ENCODE results near the gene AP2B1.
"Not testable (repeated sequence)": the region's sequence is repeated elsewhere in the genome, so short reads cannot be mapped to it uniquely, and the experiment has no call there.

The AP2B1 gene

GRCh38 chr17:35578197-35578928, 8.8 kb upstream of the AP2B1 start, which contains the start of gene PEX12:
Gene PEX12, minus strand, starts transcription at chr17:35578571. Its CDS starts 550 bp downstream, at chr17:35578021.
- peak; percentile 92 for DNase-seq

- no peak for DNase-seq
Measured at GRCh38 chr17:35578929-35579432, 8.1 kb upstream of the AP2B1 start.

- DNase-seq: no peak
Measured at GRCh38 chr17:35584061-35584460, 3.1 kb upstream of the AP2B1 start.

- no peak for DNase-seq
Measured at GRCh38 chr17:35586569-35587073, 501 bp upstream of the AP2B1 start.

- no peak for DNase-seq
Measured at GRCh38 chr17:35588196-35588920, 1.2 kb downstream of the AP2B1 start.

- no peak for DNase-seq
Measured at GRCh38 chr17:35596072-35596471, 8.9 kb downstream of the AP2B1 start.

- no peak for DNase-seq
Measured at GRCh38 chr17:35596530-35597233, 9.6 kb downstream of the AP2B1 start.

GRCh38 chr17:35597604-35598003, 10.5 kb downstream of the AP2B1 start:
- no peak for DNase-seq

GRCh38 chr17:35603674-35604073, 16.6 kb downstream of the AP2B1 start:
- DNase-seq: no peak

- no peak for DNase-seq
Measured at GRCh38 chr17:35605678-35606077, 18.6 kb downstream of the AP2B1 start.

GRCh38 chr17:35607239-35607847, 20.2 kb downstream of the AP2B1 start:
- DNase-seq: no peak

- DNase-seq: no peak
Measured at GRCh38 chr17:35609831-35610230, 22.7 kb downstream of the AP2B1 start.

- not testable (repeated sequence) for DNase-seq
Measured at GRCh38 chr17:35610746-35611145, 23.6 kb downstream of the AP2B1 start.

- peak; percentile 65 for DNase-seq
Measured at GRCh38 chr17:35612924-35613521, 25.9 kb downstream of the AP2B1 start.

- no peak for DNase-seq
Measured at GRCh38 chr17:35614810-35615209, 27.7 kb downstream of the AP2B1 start.

- no peak for DNase-seq
Measured at GRCh38 chr17:35616536-35616935, 29.4 kb downstream of the AP2B1 start.

GRCh38 chr17:35617505-35617904, 30.4 kb downstream of the AP2B1 start:
- DNase-seq: no peak

- no peak for DNase-seq
Measured at GRCh38 chr17:35618628-35619027, 31.5 kb downstream of the AP2B1 start.

- DNase-seq: no peak
Measured at GRCh38 chr17:35621768-35622167, 34.6 kb downstream of the AP2B1 start.

GRCh38 chr17:35627417-35627816, 40.3 kb downstream of the AP2B1 start:
- DNase-seq: no peak

GRCh38 chr17:35630530-35631148, 43.5 kb downstream of the AP2B1 start:
- DNase-seq: no peak

- no peak for DNase-seq
Measured at GRCh38 chr17:35641032-35641431, 53.9 kb downstream of the AP2B1 start.
